ENCODE data around the gene FITM2.

- no peak for TF ChIP-seq CTCF (IDR thresholded peaks at IDR 0.05; ENCODE audit: low read depth, low read length)
- no peak for TF ChIP-seq POLR2A (IDR thresholded peaks at IDR 0.05; ENCODE audit: extremely low read depth, insufficient read length)
- TF ChIP-seq MAX (IDR thresholded peaks at IDR 0.05; ENCODE audit: low read depth, low read length), result no peak
These were observed 33.7 kb upstream of the FITM2 start for GRCh38 chr20:44344723-44345122.

All from NB4 (cell line).